ENCODE results near the gene ANKRD33B.

GRCh38 chr5:10682801-10683525 lies 119.1 kb downstream of the ANKRD33B start:
- TF ChIP-seq CTCF (IDR thresholded peaks at IDR 0.05; ENCODE audit: low read length) (no peak), EZH2 (optimal IDR thresholded peaks at IDR 0.05; ENCODE audit: low read depth, low read length) (no peak), EZH2phosphoT487 (IDR thresholded peaks at IDR 0.05; ENCODE audit: low read length) (no peak)

Data from MM.1S (cell line).